Sigmoid colon (tissue), 4 donors: ENCODE results near the gene DNAH17.

Source experiments
- CTCF ChIP-seq, 4 experiments: fragments of 450-650 bp in 3 of 4; fragments of 200-600 bp in 1 of 4; IDR thresholded peaks; one replicate each; pipeline ENCODE4 v1.5.1; 2016 to 2019; ENCODE audit warnings: antibody characterized with exemption in 4 of 4, mild to moderate bottlenecking in 3 of 4, moderate library complexity in 2 of 4
- EP300 ChIP-seq, 4 donors: sonication (generic); formaldehyde crosslinking; IDR thresholded peaks; one replicate each; pipeline ENCODE4 v1.6.1; 2017; ENCODE audit warnings: antibody characterized with exemption in 4 of 4
- POLR2A ChIP-seq, 2 donors: fragments of 450-650 bp; IDR thresholded peaks; one replicate each; pipeline ENCODE4 v1.6.1; 2016; ENCODE audit warnings: antibody characterized with exemption in 2 of 2, mild to moderate bottlenecking in 2 of 2, moderate library complexity in 2 of 2
- POLR2AphosphoS5 ChIP-seq, 4 donors: sonication (generic); formaldehyde crosslinking; IDR thresholded peaks; one replicate each; pipeline ENCODE4 v1.6.1; 2017; ENCODE audit warnings: antibody characterized with exemption in 4 of 4

- no peak for TF ChIP-seq EP300 (IDR thresholded peaks at IDR 0.05)
- no peak for TF ChIP-seq POLR2AphosphoS5 (IDR thresholded peaks at IDR 0.05)
- TF ChIP-seq CTCF (IDR thresholded peaks at IDR 0.05) = no peak
- TF ChIP-seq POLR2A (IDR thresholded peaks at IDR 0.05) = no peak
Measured at GRCh38 chr17:78580277-78580804, 3.1 kb upstream of the DNAH17 start.
